GM18520 (cell line): ENCODE data around the gene TPCN1.
A peak's percentile ranks its signal among the peaks of the same experiment; 100 is the strongest.

Source experiments
- ATAC-seq: cut with Tn5 transposase; IDR thresholded peaks from one replicate; pipeline ENCODE4 v1.9.1; 2021; ENCODE audit not compliant: unreplicated experiment

Gene TPCN1

DNA sequence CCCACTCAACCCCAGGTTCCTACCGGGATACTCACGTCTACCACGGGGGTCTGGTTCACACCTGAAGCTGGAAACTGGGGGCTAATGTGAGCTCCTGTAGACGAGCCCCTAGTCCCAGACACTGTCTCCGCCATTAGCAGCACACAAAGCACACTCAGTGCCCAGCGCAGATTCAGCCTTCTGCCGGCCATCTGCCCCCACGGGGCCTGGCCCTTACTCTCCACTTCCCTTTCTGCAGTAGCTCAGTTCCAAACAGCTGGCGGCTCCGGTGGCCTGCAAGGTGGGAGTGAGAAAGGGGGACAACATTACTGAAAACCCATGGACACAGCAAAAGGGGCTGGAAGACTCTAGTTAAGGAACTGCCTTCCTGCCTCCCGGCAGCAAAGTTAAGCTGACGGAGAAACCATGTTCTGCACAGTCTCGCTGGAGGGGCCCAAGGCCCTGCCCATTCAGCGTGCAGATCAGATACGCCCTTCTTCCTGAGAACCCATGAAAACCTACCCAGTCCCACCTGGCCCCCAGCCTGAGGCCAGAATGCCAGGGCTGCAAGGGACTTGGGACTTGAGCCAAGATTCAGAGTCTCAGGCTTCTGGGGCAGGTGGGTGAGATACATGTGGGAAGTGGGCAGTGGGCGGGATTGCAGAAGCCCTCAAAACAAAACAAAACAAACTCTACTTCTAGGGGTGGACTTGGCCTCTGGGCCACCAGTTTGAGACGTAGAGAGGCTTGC lies 111.6 kb downstream of the TPCN1 start:
- ATAC-seq, result no peak

DNA sequence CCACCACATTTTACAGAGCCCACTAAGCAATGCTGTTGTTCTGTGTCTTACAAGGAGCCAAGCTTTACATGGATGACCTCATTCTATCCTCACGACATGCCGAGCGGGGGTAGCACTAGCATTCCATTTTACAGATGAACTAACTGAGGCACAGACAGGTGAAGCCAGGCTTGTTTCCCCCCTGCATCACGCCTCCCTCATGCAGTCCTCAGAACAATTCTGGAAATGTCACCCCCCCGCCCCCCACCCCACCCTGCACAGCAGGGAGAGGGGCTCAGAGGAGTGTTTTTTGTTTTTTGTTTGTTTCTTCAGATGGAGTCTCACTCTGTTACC lies 112.1 kb downstream of the TPCN1 start:
- no peak for ATAC-seq

DNA sequence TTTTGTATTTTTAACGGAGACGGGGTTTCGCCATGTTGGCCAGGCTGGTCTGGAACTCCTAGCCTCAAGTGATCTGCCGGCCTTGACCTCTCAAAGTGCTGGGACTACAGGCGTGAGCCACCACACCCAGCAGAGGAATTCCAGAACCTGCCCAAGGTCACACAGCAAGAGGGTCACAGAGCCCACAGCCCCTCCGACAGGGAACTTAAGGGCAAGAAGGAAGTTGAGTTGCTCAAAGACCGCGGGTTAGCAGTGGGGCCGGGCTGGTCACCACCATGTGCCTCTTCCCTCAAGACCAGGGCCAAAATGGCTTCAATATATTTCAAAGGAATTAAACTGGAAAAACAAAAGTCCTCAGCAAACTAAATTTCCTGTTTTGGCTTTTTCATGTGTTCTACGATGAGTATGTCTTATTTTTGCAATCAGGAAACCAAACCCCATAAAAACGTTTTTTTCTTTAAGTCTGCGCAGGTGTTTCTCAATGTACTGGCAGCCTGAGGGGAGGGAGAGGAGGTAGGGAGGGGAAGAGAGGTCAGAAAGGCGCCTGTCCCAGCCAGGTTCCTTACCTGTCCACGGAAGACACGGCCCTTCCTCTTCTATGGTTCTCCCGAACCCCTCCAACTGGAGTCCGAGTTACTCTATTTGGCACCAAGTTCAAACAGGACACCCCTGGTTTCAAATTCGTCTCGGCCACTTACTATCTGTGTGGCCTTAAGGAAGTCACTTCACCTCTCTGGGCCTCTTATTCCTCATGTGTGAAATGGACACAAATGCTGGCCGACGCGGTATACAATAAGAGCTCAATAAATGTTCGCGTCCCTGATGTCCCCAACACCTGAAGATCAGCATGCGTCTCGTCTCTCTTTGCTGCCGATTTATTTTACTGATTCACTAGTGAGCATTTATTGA lies 112.9 kb downstream of the TPCN1 start:
- ATAC-seq, result no peak

- ATAC-seq, result peak; percentile 89
These were observed 113.7 kb downstream of the TPCN1 start, which contains the start of gene SLC8B1 for GRCh38 chr12:113334786-113335539. SLC8B1 (minus strand) TSS chr12:113335109; CDS start chr12:113332878, 2,231 bp downstream.

DNA sequence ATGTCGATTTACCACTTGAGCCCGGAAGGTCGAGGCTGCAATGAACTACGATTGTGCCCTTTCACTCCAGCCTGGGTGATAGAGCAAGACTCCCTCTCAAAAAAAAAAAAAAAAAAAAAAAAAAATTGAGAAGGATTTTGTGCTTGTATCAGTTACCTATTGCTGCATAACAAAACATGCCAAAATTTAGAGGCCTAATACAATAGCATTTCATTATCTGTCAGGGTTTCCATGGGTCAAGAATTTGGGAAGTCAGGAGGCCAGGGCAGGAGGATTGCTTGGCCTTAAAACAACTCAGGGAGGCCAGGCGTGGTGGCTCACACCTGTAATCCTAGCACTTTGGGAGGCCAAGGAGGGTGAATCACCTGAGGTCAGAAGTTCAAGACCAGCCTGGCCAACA lies 118.3 kb downstream of the TPCN1 start:
- ATAC-seq, result no peak

- ATAC-seq, result no peak
These were observed 118.8 kb downstream of the TPCN1 start for GRCh38 chr12:113340061-113340460.

DNA sequence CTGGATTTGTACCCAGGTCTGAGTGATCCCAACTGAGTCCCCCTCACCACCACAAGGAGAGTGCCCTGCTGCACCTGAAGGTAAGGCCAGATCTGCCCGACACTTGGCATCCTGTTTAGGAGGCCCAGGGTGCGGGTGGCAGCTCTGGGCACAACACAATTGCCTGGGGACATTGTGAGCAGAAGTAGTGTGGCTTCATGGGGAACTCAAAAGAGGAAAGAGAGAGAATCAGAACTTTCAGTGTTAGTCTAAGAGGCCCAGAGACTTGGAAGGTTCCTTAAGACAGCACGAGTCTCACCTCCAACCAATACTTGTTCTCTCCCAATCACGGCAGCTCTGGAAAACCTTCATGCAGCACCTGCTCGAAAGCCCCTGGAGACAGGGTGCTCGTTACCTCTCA lies 120.3 kb downstream of the TPCN1 start:
- ATAC-seq, result no peak

DNA sequence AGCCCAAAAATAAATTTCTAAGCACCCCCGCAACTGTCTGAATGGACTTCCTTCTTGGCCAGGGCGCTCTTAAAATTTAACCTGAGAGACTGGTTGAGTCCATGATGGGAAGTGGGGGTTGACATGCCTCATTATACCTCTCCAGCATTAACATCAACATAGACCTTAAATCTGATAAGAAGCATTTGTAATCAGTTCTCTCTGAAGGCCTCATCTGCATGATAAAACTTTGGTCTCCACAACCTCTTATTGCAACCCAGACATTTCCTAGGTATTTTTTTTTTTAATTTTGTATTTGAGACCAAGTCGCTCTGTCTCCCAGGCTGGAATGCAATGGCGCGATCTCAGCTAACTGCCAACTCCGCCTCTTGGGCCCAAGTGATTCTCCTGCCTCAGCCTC lies 124.1 kb downstream of the TPCN1 start:
- ATAC-seq, result no peak

- ATAC-seq, result no peak
These were observed 125.1 kb downstream of the TPCN1 start for GRCh38 chr12:113346353-113346752.

DNA sequence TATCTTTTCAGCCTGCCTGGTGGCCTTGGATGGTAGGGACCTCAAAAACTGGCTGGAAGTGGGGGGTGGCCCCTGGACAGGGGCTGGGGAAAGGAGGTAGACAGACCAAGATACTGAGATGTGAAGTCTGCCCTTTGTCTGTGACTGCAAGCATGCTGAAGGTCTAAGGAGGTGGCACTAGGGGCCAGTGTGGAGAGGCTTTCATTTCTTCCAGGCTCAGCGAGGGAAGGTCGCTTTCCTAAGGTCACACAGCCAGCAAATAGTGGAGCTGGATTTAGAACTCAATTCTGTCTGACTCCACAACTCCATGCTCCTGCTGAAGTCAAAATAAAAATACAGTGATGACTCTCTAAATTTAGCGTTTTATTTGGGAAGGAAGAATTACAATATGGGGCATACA lies 125.8 kb downstream of the TPCN1 start:
- ATAC-seq, result no peak

DNA sequence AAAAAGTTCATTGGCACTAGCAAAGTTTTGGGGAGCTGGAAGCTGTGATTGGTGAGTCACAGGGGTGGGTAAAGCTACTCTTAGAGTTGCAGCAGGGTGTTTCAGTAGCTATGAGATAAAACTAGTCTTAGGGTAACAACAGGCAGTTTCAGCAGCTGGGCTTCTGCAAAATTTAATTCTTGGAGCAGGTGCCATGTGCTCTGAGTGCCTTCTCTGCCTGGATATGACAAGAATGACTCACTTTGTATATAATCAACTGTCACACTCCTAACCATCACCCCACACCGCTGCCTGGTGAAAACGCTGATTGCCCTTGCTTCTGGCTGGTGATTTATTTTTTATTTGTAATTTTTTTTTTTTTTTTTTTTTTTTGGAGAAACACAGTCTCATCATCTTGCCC lies 126.6 kb downstream of the TPCN1 start:
- ATAC-seq, result no peak
